SK-N-SH treated with all-trans-retinoic acid at 6 μM for 48 hours (cell line): ENCODE results near the gene ME3.
"Not testable (repeated sequence)": the region's sequence is repeated elsewhere in the genome, so short reads cannot be mapped to it uniquely, and the experiment has no call there.

Experiments
- ARNTL ChIP-seq: fragments of 450-650 bp; formaldehyde crosslinking; IDR thresholded peaks from 2 replicates; pipeline ENCODE4 v1.5.0; 2020; ENCODE audit warnings: low read depth, mild to moderate bottlenecking, moderate library complexity, borderline replicate concordance
- CREB5 ChIP-seq: fragments of 250-450 bp; sonication (Bioruptor Pico); IDR thresholded peaks from 2 replicates; pipeline ENCODE4 v1.5.1; 2020; ENCODE audit warnings: low read depth, mild to moderate bottlenecking, moderate library complexity
- CSDC2 ChIP-seq: fragments of 250-450 bp; sonication (Bioruptor Pico); IDR thresholded peaks from 2 replicates; pipeline ENCODE4 v1.5.0; 2020; ENCODE audit warnings: mild to moderate bottlenecking, moderate library complexity
- CSRNP3 ChIP-seq: fragments of 250-450 bp; sonication (Bioruptor Pico); IDR thresholded peaks from 2 replicates; pipeline ENCODE4 v1.5.1; 2021; ENCODE audit warnings: mild to moderate bottlenecking, moderate library complexity
- ESRRG ChIP-seq: fragments of 250-450 bp; sonication (Bioruptor Pico); IDR thresholded peaks from 2 replicates; pipeline ENCODE4 v1.6.1; 2021; ENCODE audit warnings: mild to moderate bottlenecking
- GLIS3 ChIP-seq: fragments of 250-450 bp; sonication (Bioruptor Pico); IDR thresholded peaks from 2 replicates; pipeline ENCODE4 v1.5.0; 2020; ENCODE audit warnings: mild to moderate bottlenecking, moderate library complexity
- OSR1 ChIP-seq: fragments of 250-450 bp; sonication (Bioruptor Pico); IDR thresholded peaks from 2 replicates; pipeline ENCODE4 v1.8.0; 2022; ENCODE audit warnings: moderate library complexity, mild to moderate bottlenecking, inconsistent platforms
- PATZ1 ChIP-seq: fragments of 250-450 bp; sonication (Bioruptor Pico); IDR thresholded peaks from 2 replicates; pipeline ENCODE4 v1.8.0; 2020; ENCODE audit warnings: mild to moderate bottlenecking, moderate library complexity, borderline replicate concordance
- TSHZ2 ChIP-seq: fragments of 250-450 bp; sonication (Bioruptor Pico); IDR thresholded peaks from 2 replicates; pipeline ENCODE4 v1.5.0; 2020; ENCODE audit warnings: mild to moderate bottlenecking, moderate library complexity
- ZC3H10 ChIP-seq: fragments of 250-450 bp; sonication (Bioruptor Pico); IDR thresholded peaks from 2 replicates; pipeline ENCODE4 v1.5.1; 2021; ENCODE audit warnings: mild to moderate bottlenecking, moderate library complexity
- ZFP3 ChIP-seq: fragments of 250-450 bp; sonication (Bioruptor Pico); IDR thresholded peaks from 2 replicates; pipeline ENCODE4 v1.5.0; 2020; ENCODE audit warnings: mild to moderate bottlenecking, moderate library complexity
- ZFP30 ChIP-seq: fragments of 450-650 bp; formaldehyde crosslinking; IDR thresholded peaks from 2 replicates; pipeline ENCODE4 v1.5.0; 2022; ENCODE audit warnings: mild to moderate bottlenecking, moderate library complexity
- ZNF70 ChIP-seq: fragments of 450-650 bp; formaldehyde crosslinking; IDR thresholded peaks from 2 replicates; pipeline ENCODE4 v1.5.0; 2020; ENCODE audit warnings: mild to moderate bottlenecking, moderate library complexity

GRCh38 chr11:86645212-86645611 lies 27.2 kb downstream of the ME3 start:
- not testable (repeated sequence) for TF ChIP-seq CSRNP3 (CRISPR knock-in tag); ARNTL (CRISPR knock-in tag); CREB5; ZFP3 (CRISPR knock-in tag); ESRRG (CRISPR knock-in tag); TSHZ2 (CRISPR knock-in tag); ZC3H10; OSR1 (CRISPR knock-in tag); CSDC2 (CRISPR knock-in tag); GLIS3 (CRISPR knock-in tag); PATZ1 (CRISPR knock-in tag); ZNF70 (CRISPR knock-in tag); ZFP30 (CRISPR knock-in tag)
